GM23338 (cell line): ENCODE data around the gene SLC25A22. TPM values are rescaled to one million over a fixed set of nuclear protein-coding genes. Genes with fewer than 3 reads are reported as not detected.

Source experiments
- ATAC-seq: fragments of 200-7000 bp; cut with Tn5 transposase; 3 replicates; pipeline ENCODE4 v1.9.1; 2020
- DNase-seq: peaks from one replicate; pipeline ENCODE4 v3.0.0-alpha.2; 2015; ENCODE audit warnings: low spot score
- H2AFZ ChIP-seq: fragments of 200-600 bp; sonication (generic); 2 replicates; pipeline ENCODE4 v1.8.0; 2016; ENCODE audit warnings: antibody characterized with exemption, mild to moderate bottlenecking, moderate library complexity
- H3F3A ChIP-seq: fragments of 200-600 bp; sonication (generic); replicated peaks from 2 replicates; pipeline ENCODE4 v1.8.0; 2017; ENCODE audit warnings: antibody characterized with exemption, mixed run types, low read depth
- H3K27ac ChIP-seq: fragments of 200-600 bp; sonication (generic); 2 replicates; pipeline ENCODE4 v1.6.1; 2016; ENCODE audit warnings: low read depth
- H3K27me3 ChIP-seq: fragments of 200-600 bp; sonication (generic); 2 replicates; pipeline ENCODE4 v1.8.0; 2016; ENCODE audit warnings: mild to moderate bottlenecking, mixed run types, moderate library complexity; ENCODE audit not compliant: insufficient read depth
- H3K36me3 ChIP-seq: fragments of 200-600 bp; sonication (generic); 2 replicates; pipeline ENCODE4 v1.8.0; 2016; ENCODE audit warnings: mild to moderate bottlenecking; ENCODE audit not compliant: insufficient read depth
- H3K4me1 ChIP-seq: fragments of 200-600 bp; sonication (generic); 2 replicates; pipeline ENCODE4 v1.8.0; 2016; ENCODE audit warnings: mild to moderate bottlenecking, moderate library complexity; ENCODE audit not compliant: insufficient read depth
- H3K4me2 ChIP-seq: fragments of 200-600 bp; sonication (generic); 2 replicates; pipeline ENCODE4 v1.7.1; 2017; ENCODE audit warnings: mixed run types
- H3K4me3 ChIP-seq: fragments of 200-600 bp; sonication (generic); 2 replicates; pipeline ENCODE4 v1.6.1; 2016; ENCODE audit warnings: mixed run types
- H3K79me2 ChIP-seq: fragments of 200-600 bp; sonication (generic); replicated peaks from 2 replicates; pipeline ENCODE4 v1.8.0; 2017; ENCODE audit warnings: mild to moderate bottlenecking; ENCODE audit not compliant: insufficient read depth
- H3K9me2 ChIP-seq: fragments of 200-600 bp; sonication (generic); 2 replicates; pipeline ENCODE4 v1.8.0; 2017; ENCODE audit not compliant: insufficient read depth
- H4K20me1 ChIP-seq: fragments of 200-600 bp; sonication (generic); replicated peaks from 2 replicates; pipeline ENCODE4 v1.8.0; 2017; ENCODE audit warnings: mild to moderate bottlenecking; ENCODE audit not compliant: insufficient read depth
- H3K27ac Mint-ChIP-seq: 2 replicates; pipeline ENCODE4 v1.8.0; 2020; ENCODE audit warnings: inconsistent platforms, mild to moderate bottlenecking, moderate library complexity, mixed read lengths
- H3K27me3 Mint-ChIP-seq: 3 replicates; pipeline ENCODE4 v1.8.0; 2022; ENCODE audit warnings: low read depth, mild to moderate bottlenecking, moderate library complexity, mixed read lengths, inconsistent platforms; ENCODE audit not compliant: insufficient read depth, poor library complexity
- H3K36me3 Mint-ChIP-seq: 3 replicates; pipeline ENCODE4 v1.8.0; 2021; ENCODE audit warnings: low read depth, mild to moderate bottlenecking, inconsistent platforms, moderate library complexity, mixed read lengths
- H3K4me1 Mint-ChIP-seq: 3 replicates; pipeline ENCODE4 v1.8.0; 2020; ENCODE audit warnings: mild to moderate bottlenecking, inconsistent platforms, mixed read lengths
- H3K4me3 Mint-ChIP-seq: 3 replicates; pipeline ENCODE4 v1.8.0; 2021; ENCODE audit warnings: moderate library complexity, mild to moderate bottlenecking, inconsistent platforms, mixed read lengths
- H3K9me3 Mint-ChIP-seq: 3 replicates; pipeline ENCODE4 v1.8.0; 2020; ENCODE audit warnings: moderate library complexity, mild to moderate bottlenecking, inconsistent platforms, mixed read lengths
- CREB1 ChIP-seq: fragments of 250-450 bp; sonication (Bioruptor Pico); IDR thresholded peaks from 2 replicates; pipeline ENCODE4 v1.5.0; 2020; ENCODE audit warnings: low read depth, mild to moderate bottlenecking, moderate library complexity
- CTCF ChIP-seq, 2 experiments: fragments of 200-600 bp in 1 of 2; sonication (generic) in 1 of 2; conservative IDR thresholded peaks; 2 replicates each; pipeline versions ENCODE4 v1.5.1 to v1.6.1; 2016 to 2017; ENCODE audit warnings: antibody characterized with exemption in 2 of 2, low read depth in 2 of 2, mild to moderate bottlenecking in 2 of 2, moderate library complexity in 1 of 2
- ETS1 ChIP-seq: IDR thresholded peaks from 2 replicates; pipeline ENCODE4 v1.6.1; 2016; ENCODE audit warnings: antibody characterized with exemption
- EZH2 ChIP-seq: fragments of 200-600 bp; sonication (generic); IDR thresholded peaks from one replicate; pipeline ENCODE4 v1.8.0; 2017; ENCODE audit warnings: antibody characterized with exemption, mild to moderate bottlenecking, low read depth; ENCODE audit not compliant: unreplicated experiment
- EZH2phosphoT487 ChIP-seq: fragments of 200-600 bp; sonication (generic); IDR thresholded peaks from one replicate; pipeline ENCODE4 v1.8.1; 2018; ENCODE audit warnings: antibody characterized with exemption; ENCODE audit not compliant: unreplicated experiment
- JUNB ChIP-seq: IDR thresholded peaks from one replicate; pipeline ENCODE4 v1.6.1; 2016; ENCODE audit warnings: antibody characterized with exemption; ENCODE audit not compliant: unreplicated experiment
- NANOG ChIP-seq: IDR thresholded peaks from 2 replicates; pipeline ENCODE4 v1.6.1; 2016; ENCODE audit warnings: antibody characterized with exemption, borderline replicate concordance
- POLR2AphosphoS5 ChIP-seq: IDR thresholded peaks from 2 replicates; pipeline ENCODE4 v1.6.1; 2016; ENCODE audit warnings: antibody characterized with exemption, low read depth
- STAT1 ChIP-seq: IDR thresholded peaks from one replicate; pipeline ENCODE4 v1.6.1; 2016; ENCODE audit warnings: antibody characterized with exemption; ENCODE audit not compliant: unreplicated experiment
- ZNF114 ChIP-seq: fragments of 250-450 bp; sonication (Bioruptor Pico); IDR thresholded peaks from 2 replicates; pipeline ENCODE4 v1.5.0; 2020; ENCODE audit warnings: mild to moderate bottlenecking, moderate library complexity
- ZNF331 ChIP-seq: fragments of 250-450 bp; sonication (Bioruptor Pico); IDR thresholded peaks from 2 replicates; pipeline ENCODE4 v1.5.0; 2020; ENCODE audit warnings: low read depth, mild to moderate bottlenecking, moderate library complexity
- ZNF462 ChIP-seq: fragments of 250-450 bp; sonication (Bioruptor Pico); IDR thresholded peaks from 2 replicates; pipeline ENCODE4 v1.5.0; 2020; ENCODE audit warnings: mild to moderate bottlenecking, moderate library complexity
- polyA plus RNA-seq: library from polyadenylated mRNA; unstranded; fragments of >200 nt; fragmentation: Nextera tagmentation; extraction: Ambion mirVana; gene quantifications from 2 replicates; pipeline ENCODE4 v1.2.1, GENCODE V29; 2016
- total RNA-seq: library from RNA; depleted of rRNA; stranded (reverse); fragments of >200 nt; shearing (Covaris generic); gene quantifications from 2 replicates; pipeline ENCODE4 v1.2.3, GENCODE V29; 2014
- TF ChIP-seq, protein P1 (sequence below): IDR thresholded peaks from one replicate; pipeline ENCODE4 v1.6.1; 2018; ENCODE audit warnings: antibody characterized with exemption; ENCODE audit not compliant: unreplicated experiment

The SLC25A22 gene
- total and polyA plus RNA-seq, 2 experiments from 2014 or later = 21.0 to 46.4 TPM

DNA sequence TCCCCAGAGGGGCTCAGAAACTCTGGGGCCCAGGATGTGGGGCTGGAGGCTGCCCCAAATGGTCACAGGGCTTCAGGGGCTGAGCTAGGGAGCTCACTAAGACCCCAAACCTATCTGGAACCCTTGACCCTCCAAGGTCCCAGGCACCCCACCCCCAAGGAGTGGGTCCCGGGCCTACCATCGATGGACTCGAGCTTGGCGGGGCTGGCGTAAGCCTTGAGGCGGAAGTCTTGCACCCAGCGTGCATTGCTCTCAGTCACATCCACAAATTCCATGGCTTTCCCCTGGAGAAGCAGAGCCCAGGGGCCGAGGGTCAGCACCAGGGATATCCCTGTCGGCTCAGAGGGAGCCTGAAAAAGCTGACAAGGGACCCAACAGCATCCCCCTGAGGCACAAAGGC lies 24.3 kb downstream of the SLC25A22 start:
- no peak overlapping the region for H3K4me3 ChIP-seq
- H3K36me3 Mint-ChIP-seq = peaks cover 28% of the 10 kb centered on the region

More for the DNA sequence above, 24.3 kb downstream of the SLC25A22 start:
- no peak overlapping the region for H3K27ac Mint-ChIP-seq
- Histone ChIP-seq H3K9me2 (no peaks in the 10 kb centered on the region), H3F3A (peaks cover 4% of the 10 kb centered on the region; the same call in 1 of the 2 replicates), H3K27ac (no peak overlapping the region; the same call in 1 of the 2 replicates), H4K20me1 (peaks cover 24% of the 10 kb centered on the region), H3K4me2 (no peak overlapping the region), H3K27me3 (no peaks in the 10 kb centered on the region), H3K4me1 (peaks cover 11% of the 10 kb centered on the region; the same call in 1 of the 2 replicates), H3K36me3 (peaks cover 3% of the 10 kb centered on the region; the same call in 1 of the 2 replicates), H2AFZ (no peak overlapping the region), H3K79me2 (peaks cover 43% of the 10 kb centered on the region)
- H3K4me3 Mint-ChIP-seq = no peak overlapping the region
- H3K9me3 Mint-ChIP-seq = no peaks in the 10 kb centered on the region
- no peak for ATAC-seq
- H3K4me1 Mint-ChIP-seq = peaks cover 10% of the 10 kb centered on the region
- no peak for DNase-seq
- TF ChIP-seq ZNF462 (CRISPR knock-in tag) = no peak
- TF ChIP-seq CTCF (conservative IDR thresholded peaks at IDR 0.05; ENCODE audit: low read depth in 2 of 2) = no peak
- no peak for TF ChIP-seq JUNB
- no peak for TF ChIP-seq ZNF114 (CRISPR knock-in tag)
- no peak for TF ChIP-seq POLR2AphosphoS5
- TF ChIP-seq CREB1 (CRISPR knock-in tag) = no peak
- TF ChIP-seq ZNF331 (CRISPR knock-in tag) = no peak
- TF ChIP-seq ETS1 = no peak
- TF ChIP-seq EZH2 = no peak
- TF ChIP-seq EZH2phosphoT487 = no peak
- TF ChIP-seq NANOG = no peak
- TF ChIP-seq STAT1 = no peak
- TF ChIP-seq, protein P1, sequence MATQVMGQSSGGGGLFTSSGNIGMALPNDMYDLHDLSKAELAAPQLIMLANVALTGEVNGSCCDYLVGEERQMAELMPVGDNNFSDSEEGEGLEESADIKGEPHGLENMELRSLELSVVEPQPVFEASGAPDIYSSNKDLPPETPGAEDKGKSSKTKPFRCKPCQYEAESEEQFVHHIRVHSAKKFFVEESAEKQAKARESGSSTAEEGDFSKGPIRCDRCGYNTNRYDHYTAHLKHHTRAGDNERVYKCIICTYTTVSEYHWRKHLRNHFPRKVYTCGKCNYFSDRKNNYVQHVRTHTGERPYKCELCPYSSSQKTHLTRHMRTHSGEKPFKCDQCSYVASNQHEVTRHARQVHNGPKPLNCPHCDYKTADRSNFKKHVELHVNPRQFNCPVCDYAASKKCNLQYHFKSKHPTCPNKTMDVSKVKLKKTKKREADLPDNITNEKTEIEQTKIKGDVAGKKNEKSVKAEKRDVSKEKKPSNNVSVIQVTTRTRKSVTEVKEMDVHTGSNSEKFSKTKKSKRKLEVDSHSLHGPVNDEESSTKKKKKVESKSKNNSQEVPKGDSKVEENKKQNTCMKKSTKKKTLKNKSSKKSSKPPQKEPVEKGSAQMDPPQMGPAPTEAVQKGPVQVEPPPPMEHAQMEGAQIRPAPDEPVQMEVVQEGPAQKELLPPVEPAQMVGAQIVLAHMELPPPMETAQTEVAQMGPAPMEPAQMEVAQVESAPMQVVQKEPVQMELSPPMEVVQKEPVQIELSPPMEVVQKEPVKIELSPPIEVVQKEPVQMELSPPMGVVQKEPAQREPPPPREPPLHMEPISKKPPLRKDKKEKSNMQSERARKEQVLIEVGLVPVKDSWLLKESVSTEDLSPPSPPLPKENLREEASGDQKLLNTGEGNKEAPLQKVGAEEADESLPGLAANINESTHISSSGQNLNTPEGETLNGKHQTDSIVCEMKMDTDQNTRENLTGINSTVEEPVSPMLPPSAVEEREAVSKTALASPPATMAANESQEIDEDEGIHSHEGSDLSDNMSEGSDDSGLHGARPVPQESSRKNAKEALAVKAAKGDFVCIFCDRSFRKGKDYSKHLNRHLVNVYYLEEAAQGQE = no peak
- H3K27me3 Mint-ChIP-seq = peaks cover 14% of the 10 kb centered on the region
